CD4-positive, alpha-beta T cell treated with Interleukin-17A for 4 hours (primary cell): ENCODE data around the gene A1CF.
"Not testable (repeated sequence)": the region's sequence is repeated elsewhere in the genome, so short reads cannot be mapped to it uniquely, and the experiment has no call there.

Experiments used
- DNase-seq: peaks from one replicate; pipeline ENCODE4 v3.0.0-alpha.2; 2020; ENCODE audit warnings: mixed read lengths

The A1CF gene

DNA sequence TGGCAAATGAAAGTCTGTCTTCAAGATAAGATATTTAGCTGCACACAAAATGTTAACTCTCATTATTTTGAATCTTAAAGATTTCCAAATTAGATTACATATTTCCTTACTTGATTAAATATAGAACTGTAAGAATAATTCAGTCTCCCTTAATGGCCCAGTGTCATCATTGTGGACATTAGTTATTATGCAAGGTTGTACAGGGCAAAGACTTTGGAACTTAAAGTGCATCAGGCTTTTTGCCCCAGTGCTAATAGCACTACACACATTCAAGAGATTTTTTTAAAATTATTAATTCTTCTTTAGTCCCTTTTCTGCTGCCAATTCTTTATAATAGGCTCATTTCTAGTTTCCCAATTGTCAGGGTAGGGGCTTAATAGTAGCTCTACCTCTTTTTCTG is 103.4 kb downstream of the A1CF start:
- DNase-seq: not testable (repeated sequence)

GRCh38 chr10:50780036-50780435 is 105.4 kb downstream of the A1CF start:
- not testable (repeated sequence) for DNase-seq

DNA sequence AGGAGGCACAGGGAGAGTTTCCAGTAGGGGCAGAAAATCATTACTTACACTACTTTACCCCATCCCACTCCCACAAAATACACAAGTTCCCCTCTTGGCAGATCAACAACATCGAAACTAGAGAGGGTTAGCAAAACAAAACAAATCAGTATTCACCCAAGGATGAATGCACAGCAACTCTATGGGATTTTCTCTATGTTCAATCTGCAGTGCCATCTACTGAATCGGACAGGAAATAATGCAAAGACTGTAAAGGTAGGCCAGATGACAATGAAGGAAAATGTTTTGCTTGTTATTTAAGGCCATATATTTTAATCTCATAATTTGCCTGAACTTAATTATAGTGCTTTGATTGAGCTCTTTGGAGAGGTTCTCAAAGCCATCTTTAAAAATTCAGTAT is 110.6 kb downstream of the A1CF start:
- not testable (repeated sequence) for DNase-seq

DNA sequence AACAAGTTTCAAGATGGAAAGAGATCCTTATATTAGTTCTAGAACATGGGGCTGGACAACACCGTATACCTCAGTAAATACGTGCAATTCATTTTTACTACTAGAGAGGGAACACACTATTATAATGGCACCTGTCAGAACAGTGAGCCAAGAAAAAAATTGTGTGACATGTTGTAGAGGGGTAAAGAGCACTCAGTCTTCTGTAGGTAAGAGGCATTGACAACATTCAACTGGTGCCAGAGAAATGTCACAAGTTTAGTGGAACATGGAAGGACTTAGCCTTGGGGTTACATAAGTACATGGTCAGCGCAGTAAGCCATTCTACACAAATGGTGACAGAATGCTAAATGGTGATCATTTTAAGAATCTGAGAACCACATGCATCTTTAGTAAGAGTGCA is 113.4 kb downstream of the A1CF start:
- not testable (repeated sequence) for DNase-seq

DNA sequence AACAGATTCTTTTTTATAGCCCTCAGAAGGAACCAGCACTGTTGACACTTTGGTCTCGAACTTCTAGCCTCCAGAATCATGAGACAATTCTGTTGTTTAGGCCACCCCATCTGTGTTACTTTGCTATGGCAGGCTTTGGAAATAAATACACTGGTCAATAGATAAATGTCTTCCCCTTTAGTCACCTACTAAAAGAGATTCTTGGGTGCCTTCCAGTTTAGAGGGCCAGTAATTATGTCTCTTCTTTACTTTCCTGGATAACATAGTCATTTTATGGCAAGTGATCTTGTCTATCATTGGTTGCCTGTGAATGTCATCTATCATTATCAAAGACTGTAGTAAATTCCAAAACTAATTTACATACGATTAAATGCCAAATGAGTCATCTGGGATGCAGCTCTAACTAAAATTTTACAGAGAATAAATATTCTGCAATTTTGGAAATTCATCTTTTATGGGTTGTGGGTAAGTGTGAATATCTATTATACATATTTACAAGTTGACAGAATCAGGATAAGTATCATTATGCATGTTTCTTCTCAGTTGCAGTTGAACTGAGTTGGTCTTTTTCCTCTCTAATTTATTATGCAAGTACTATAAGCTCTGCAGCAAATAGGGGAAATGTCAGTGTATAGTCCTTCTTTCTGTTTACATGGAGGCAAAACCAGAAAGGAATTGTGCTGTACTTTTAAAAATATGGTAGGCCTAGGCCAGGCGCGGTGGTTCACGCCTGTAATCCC is 118.5 kb downstream of the A1CF start:
- not testable (repeated sequence) for DNase-seq
